Stomach smooth muscle (tissue), 2 donors: Measurements from ENCODE around the gene LGR4.
A peak's percentile ranks its signal among the peaks of the same experiment; 100 is the strongest.

Experiments
- H3K27ac ChIP-seq: one replicate; pipeline ENCODE4 v1.7.0; 2013; ENCODE audit warnings: mild to moderate bottlenecking, low read length, inconsistent platforms
- H3K27me3 ChIP-seq, 2 donors: one replicate each; pipeline ENCODE4 v1.7.0; 2013; ENCODE audit warnings: low read length in 2 of 2; ENCODE audit not compliant: insufficient read depth in 2 of 2, control insufficient read depth in 1 of 2
- H3K36me3 ChIP-seq, 2 donors: one replicate each; pipeline ENCODE4 v1.7.0; 2013; ENCODE audit warnings: low read length in 2 of 2; ENCODE audit not compliant: control insufficient read depth in 2 of 2, insufficient read depth in 2 of 2
- H3K4me1 ChIP-seq: one replicate; pipeline ENCODE4 v1.7.0; 2013; ENCODE audit warnings: low read length; ENCODE audit not compliant: control insufficient read depth, insufficient read depth
- H3K4me3 ChIP-seq, 2 donors: one replicate each; pipeline ENCODE4 v1.7.0; 2013; ENCODE audit warnings: low read length in 2 of 2
- H3K9ac ChIP-seq, 2 donors: one replicate each; pipeline ENCODE4 v1.7.0; 2013; ENCODE audit warnings: low read length in 2 of 2, mild to moderate bottlenecking in 1 of 2
- H3K9me3 ChIP-seq, 2 donors: one replicate each; pipeline ENCODE4 v1.7.0; 2013; ENCODE audit warnings: low read length in 2 of 2; ENCODE audit not compliant: control insufficient read depth in 2 of 2
- donor health status: healthy.
- donor health status: Pancreatic carcinoma.

Gene LGR4

DNA sequence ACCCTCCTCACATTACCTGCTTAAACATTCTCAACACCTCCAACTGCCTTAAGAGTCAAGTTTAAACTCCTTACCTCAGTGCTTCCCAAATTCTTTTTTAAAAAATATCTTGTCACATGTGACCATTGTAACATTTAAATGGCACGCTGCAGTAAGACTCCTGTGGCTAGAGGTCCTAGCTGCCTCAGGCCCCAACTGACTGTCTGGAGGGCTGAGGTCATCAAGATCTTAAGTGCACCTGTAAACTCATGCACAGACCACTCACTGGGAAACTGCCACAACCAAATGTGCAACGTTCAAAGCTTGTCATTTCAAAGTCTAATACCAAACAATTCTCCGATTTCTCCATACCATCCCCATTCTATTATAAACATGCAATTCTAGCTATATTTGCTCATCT lies 93.1 kb downstream of the LGR4 start:
- Histone ChIP-seq H3K27me3 (no peaks in the 10 kb centered on the region), H3K27ac (no peak overlapping the region), H3K36me3 (peaks cover 0 to 17% of the 10 kb centered on the region in 2 donors), H3K4me1 (no peaks in the 10 kb centered on the region), H3K9ac (no peak overlapping the region), H3K9me3 (no peaks in the 10 kb centered on the region), H3K4me3 (no peak overlapping the region)

DNA sequence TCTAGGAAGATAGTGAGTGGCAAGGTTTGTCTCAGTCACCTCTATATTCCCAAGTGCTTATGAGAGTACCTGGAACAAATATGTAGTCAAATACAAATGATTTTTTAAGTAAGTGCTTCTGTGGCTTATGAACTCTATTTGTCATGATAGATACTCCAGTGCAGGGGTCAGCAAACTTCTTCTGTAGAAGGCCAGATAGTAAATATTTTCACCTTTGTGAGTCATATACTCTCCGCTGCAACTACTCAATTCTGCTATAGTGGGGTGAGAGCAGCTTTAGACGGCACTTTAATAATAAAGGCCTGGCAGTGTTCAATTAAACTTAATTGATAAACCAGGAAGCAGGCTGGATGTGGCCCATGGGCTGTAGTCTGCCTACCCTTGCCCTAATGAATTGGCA lies 97.2 kb downstream of the LGR4 start:
- Histone ChIP-seq H3K27me3 (no peaks in the 10 kb centered on the region), H3K27ac (no peak overlapping the region), H3K4me3 (no peak overlapping the region), H3K4me1 (no peaks in the 10 kb centered on the region), H3K36me3 (peaks cover 12 to 17% of the 10 kb centered on the region in 2 donors), H3K9me3 (no peaks in the 10 kb centered on the region), H3K9ac (no peak overlapping the region)

DNA sequence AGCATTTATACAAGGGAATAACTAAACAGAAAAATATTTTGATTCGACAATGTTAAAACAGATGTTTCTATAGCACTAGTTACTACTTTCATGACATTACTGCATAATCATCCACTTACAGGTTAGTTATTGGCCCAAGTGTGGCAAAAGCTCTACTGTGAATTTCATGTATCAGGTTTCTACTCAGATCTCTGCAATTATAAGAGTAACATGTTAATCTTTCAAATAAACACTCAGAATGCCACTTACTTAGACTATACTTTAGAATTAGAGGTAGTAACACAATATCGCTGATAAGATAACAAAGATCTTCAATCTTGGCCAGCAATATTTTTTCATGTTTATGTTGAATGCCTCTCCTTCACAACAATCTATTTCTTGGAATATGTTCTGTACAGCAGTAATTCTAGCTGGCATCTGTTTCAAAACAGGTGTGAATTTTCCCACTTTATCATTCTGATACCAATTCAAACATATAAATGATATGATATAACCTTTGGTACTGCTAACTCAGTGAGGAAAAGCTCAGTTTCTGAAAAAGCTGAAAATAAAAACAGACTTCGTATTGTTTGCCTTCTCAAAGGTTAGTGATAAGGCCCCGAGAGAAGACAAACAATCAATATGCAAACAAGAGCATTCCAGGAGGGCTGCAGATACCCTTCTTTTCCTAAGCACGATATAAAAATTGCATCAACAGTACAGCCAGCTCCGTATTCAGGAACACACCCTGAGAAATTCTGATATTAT lies 98.6 kb downstream of the LGR4 start:
- Histone ChIP-seq H3K36me3 (peaks cover 7 to 12% of the 10 kb centered on the region in 2 donors), H3K4me1 (no peaks in the 10 kb centered on the region), H3K27ac (no peak overlapping the region), H3K4me3 (no peak overlapping the region), H3K9ac (no peak overlapping the region), H3K27me3 (no peaks in the 10 kb centered on the region), H3K9me3 (no peaks in the 10 kb centered on the region)

DNA sequence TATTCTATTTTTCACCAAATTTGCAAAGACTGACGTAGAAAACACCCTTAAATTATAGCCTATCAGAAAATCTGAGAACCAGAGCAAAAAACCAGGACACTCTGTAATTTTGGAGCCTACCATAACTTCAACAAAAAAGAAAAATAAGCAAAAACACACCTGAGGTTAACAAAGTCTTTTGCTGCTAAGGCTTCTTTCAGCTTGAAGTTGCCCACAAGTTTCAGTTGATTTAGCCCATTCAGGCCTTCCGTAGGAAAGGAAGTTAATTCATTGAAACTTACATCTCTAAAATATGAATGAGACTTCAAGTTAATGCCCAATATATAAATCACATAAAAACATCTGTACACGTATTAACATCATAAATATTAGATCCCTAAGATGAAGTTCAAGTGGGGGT lies 99.2 kb downstream of the LGR4 start:
- H3K27me3 ChIP-seq = no peaks in the 10 kb centered on the region
- H3K4me1 ChIP-seq = no peaks in the 10 kb centered on the region
- no peaks in the 10 kb centered on the region for H3K9me3 ChIP-seq
- no peak overlapping the region for H3K4me3 ChIP-seq
- peaks cover 7 to 12% of the 10 kb centered on the region in 2 donors for H3K36me3 ChIP-seq
- no peak overlapping the region for H3K9ac ChIP-seq
- no peak overlapping the region for H3K27ac ChIP-seq

DNA sequence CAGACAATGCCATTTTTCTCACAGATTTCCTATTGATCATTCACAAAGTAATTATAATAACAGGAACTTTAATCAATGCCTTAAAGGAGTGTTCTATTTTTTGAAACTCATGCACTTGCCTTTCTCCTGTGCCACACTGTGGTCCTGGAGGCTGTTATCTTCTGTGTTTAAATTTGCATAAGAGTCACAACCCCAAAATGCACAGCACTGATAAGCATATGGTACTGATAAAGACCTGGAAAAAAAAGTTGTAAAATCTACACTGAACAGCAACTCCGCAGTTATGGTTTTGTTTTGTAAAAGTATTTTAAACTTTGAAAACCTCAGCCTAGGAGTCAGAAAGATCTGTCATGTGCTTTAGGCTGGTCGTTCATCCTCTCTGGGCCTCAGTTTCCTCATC lies 100.4 kb downstream of the LGR4 start:
- H3K36me3 ChIP-seq = peaks cover 10 to 12% of the 10 kb centered on the region in 2 donors

DNA sequence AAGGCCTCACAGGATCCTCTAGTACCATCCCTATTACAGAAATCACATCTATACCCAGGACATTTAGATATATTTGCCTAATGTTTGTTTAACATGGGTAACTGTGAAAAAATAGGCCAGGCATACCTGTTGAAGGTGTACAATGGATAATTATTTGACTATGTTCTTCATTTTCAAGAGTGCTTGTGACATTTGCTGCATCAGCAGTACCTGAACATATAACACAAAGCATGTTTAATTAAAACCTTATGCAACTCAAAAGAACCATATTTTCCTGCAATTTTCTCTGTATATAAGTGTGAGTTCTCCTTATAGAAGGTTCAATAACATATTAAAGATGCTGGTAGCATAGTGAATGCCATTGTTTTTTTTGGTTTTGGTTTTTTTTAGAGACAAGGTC lies 101.1 kb downstream of the LGR4 start:
- H3K36me3 ChIP-seq = peaks cover 8 to 12% of the 10 kb centered on the region in 2 donors
- H3K4me1 ChIP-seq = no peaks in the 10 kb centered on the region
- no peak overlapping the region for H3K27ac ChIP-seq
- H3K9ac ChIP-seq = no peak overlapping the region
- H3K4me3 ChIP-seq = no peak overlapping the region
- H3K9me3 ChIP-seq = no peaks in the 10 kb centered on the region
- H3K27me3 ChIP-seq = no peaks in the 10 kb centered on the region

More for the DNA sequence above, 100.4 kb downstream of the LGR4 start:
- Histone ChIP-seq H3K4me1 (no peaks in the 10 kb centered on the region), H3K4me3 (no peak overlapping the region), H3K27me3 (no peaks in the 10 kb centered on the region), H3K27ac (no peak overlapping the region), H3K9me3 (no peaks in the 10 kb centered on the region), H3K9ac (no peak overlapping the region)

DNA sequence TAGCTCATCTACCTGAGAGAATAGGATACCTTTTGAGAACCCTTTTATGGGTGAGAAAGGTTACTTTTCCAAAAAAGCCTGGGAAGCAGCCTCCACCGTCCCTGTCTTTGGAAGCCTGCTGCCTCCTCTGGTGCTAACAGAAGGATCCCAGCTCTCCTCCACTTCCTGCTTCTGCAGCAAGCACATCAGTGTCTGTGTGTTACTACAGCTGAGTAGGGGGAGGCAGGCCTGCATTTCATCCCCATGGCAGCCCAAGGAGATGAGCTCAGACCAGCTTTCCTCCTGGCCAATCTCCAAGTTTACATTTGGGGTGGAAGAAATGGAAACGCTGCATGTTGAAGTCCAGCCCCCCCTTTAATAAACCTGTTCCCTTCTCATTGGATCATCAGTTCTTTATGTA lies 102.2 kb downstream of the LGR4 start:
- H3K36me3 ChIP-seq = peaks cover 6 to 12% of the 10 kb centered on the region in 2 donors

GRCh38 chr11:27367881-27368280 lies 104.7 kb downstream of the LGR4 start:
- Histone ChIP-seq H3K4me1 (peaks cover 3% of the 10 kb centered on the region), H3K9ac (peak overlapping the region in 1 of 2 donors; percentile 4), H3K27me3 (no peaks in the 10 kb centered on the region), H3K27ac (no peak overlapping the region), H3K9me3 (no peaks in the 10 kb centered on the region), H3K36me3 (peaks cover 5% of the 10 kb centered on the region in 2 donors), H3K4me3 (no peak overlapping the region)

More for the DNA sequence above, 102.2 kb downstream of the LGR4 start:
- H3K27me3 ChIP-seq = no peaks in the 10 kb centered on the region
- H3K9ac ChIP-seq = no peak overlapping the region
- H3K4me1 ChIP-seq = no peaks in the 10 kb centered on the region
- no peak overlapping the region for H3K4me3 ChIP-seq
- no peak overlapping the region for H3K27ac ChIP-seq
- no peaks in the 10 kb centered on the region for H3K9me3 ChIP-seq

GRCh38 chr11:27363576-27364117 lies 108.9 kb downstream of the LGR4 start:
- no peaks in the 10 kb centered on the region for H3K27me3 ChIP-seq
- no peak overlapping the region for H3K27ac ChIP-seq
- peak overlapping the region; percentile 72 to 80 for H3K9ac ChIP-seq
- H3K36me3 ChIP-seq = peaks cover 0 to 3% of the 10 kb centered on the region in 2 donors
- peak overlapping the region; percentile 85 to 92 for H3K4me3 ChIP-seq
- H3K9me3 ChIP-seq = no peaks in the 10 kb centered on the region
- H3K4me1 ChIP-seq = peaks cover 6% of the 10 kb centered on the region

GRCh38 chr11:27362749-27363575 lies 109.6 kb downstream of the LGR4 start, which contains the start of gene CCDC34:
CCDC34 (minus strand) TSS chr11:27363215; CDS start chr11:27363194, 21 bp downstream.
- Histone ChIP-seq H3K36me3 (peaks cover 0 to 1% of the 10 kb centered on the region in 2 donors), H3K27ac (no peak within 1 kb of the TSS), H3K9ac (peak within 1 kb of the TSS; percentile 72 to 80), H3K4me1 (peaks cover 6% of the 10 kb centered on the region), H3K4me3 (peak within 1 kb of the TSS; percentile 85 to 92), H3K9me3 (no peaks in the 10 kb centered on the region), H3K27me3 (no peaks in the 10 kb centered on the region)
